Liver (tissue), 9 donors: ENCODE data around the gene DIPK1B. TPM values are rescaled to one million over a fixed set of nuclear protein-coding genes. Genes with fewer than 3 reads are reported as not detected.

Experiments used
- DNase-seq: peaks from one replicate; pipeline ENCODE4 v3.0.0-alpha.2; 2017; ENCODE audit warnings: low spot score
- H3K27ac ChIP-seq, 2 donors: one replicate each; pipeline ENCODE4 v1.7.0; 2013; ENCODE audit warnings: inconsistent platforms in 2 of 2, low read length in 2 of 2, control low read depth in 1 of 2, low read depth in 1 of 2, mild to moderate bottlenecking in 1 of 2
- H3K27me3 ChIP-seq, 4 donors: one replicate each; pipeline versions ENCODE4 v1.6.1 to v1.7.0; 2013; ENCODE audit warnings: low read length in 3 of 4, inconsistent platforms in 1 of 4, mild to moderate bottlenecking in 1 of 4, moderate library complexity in 1 of 4; ENCODE audit not compliant: control insufficient read depth in 4 of 4, insufficient read depth in 4 of 4
- H3K36me3 ChIP-seq, 4 donors: one replicate each; pipeline versions ENCODE4 v1.6.1 to v1.7.0; 2013; ENCODE audit warnings: low read length in 3 of 4, mild to moderate bottlenecking in 3 of 4, low read depth in 1 of 4, moderate library complexity in 1 of 4; ENCODE audit not compliant: control insufficient read depth in 4 of 4, insufficient read depth in 3 of 4
- H3K4me1 ChIP-seq, 4 donors: one replicate each; pipeline versions ENCODE4 v1.6.1 to v1.7.0; 2013; ENCODE audit warnings: low read length in 3 of 4, mild to moderate bottlenecking in 3 of 4, moderate library complexity in 1 of 4; ENCODE audit not compliant: control insufficient read depth in 4 of 4, insufficient read depth in 4 of 4
- H3K4me3 ChIP-seq, 3 donors: one replicate each; pipeline versions ENCODE4 v1.6.1 to v1.7.0; 2013; ENCODE audit warnings: low read length in 3 of 3, control low read depth in 1 of 3, low read depth in 1 of 3, mild to moderate bottlenecking in 1 of 3
- H3K9ac ChIP-seq, 2 donors: one replicate each; pipeline ENCODE4 v1.7.0; 2013; ENCODE audit warnings: low read length in 2 of 2, mild to moderate bottlenecking in 2 of 2, moderate library complexity in 2 of 2, control low read depth in 1 of 2, low read depth in 1 of 2
- H3K9me3 ChIP-seq, 4 donors: one replicate each; pipeline versions ENCODE4 v1.6.1 to v1.7.0; 2013; ENCODE audit warnings: low read length in 3 of 4; ENCODE audit not compliant: control insufficient read depth in 4 of 4
- EGR1 ChIP-seq, 2 donors: IDR thresholded peaks; 2 replicates each; pipeline ENCODE4 v1.6.1; 2016 to 2018; ENCODE audit warnings: antibody characterized with exemption in 2 of 2, low read depth in 2 of 2
- FOXA1 ChIP-seq: IDR thresholded peaks from 2 replicates; pipeline ENCODE4 v1.6.1; 2016; ENCODE audit warnings: antibody characterized with exemption
- FOXA2 ChIP-seq: IDR thresholded peaks from 2 replicates; pipeline ENCODE4 v1.6.1; 2016; ENCODE audit warnings: antibody characterized with exemption
- GABPA ChIP-seq, 2 donors: IDR thresholded peaks in 1 of 2; conservative IDR thresholded peaks in 1 of 2; 2 replicates each; pipeline ENCODE4 v1.6.1; 2016; ENCODE audit warnings: antibody characterized with exemption in 2 of 2, mild to moderate bottlenecking in 1 of 2, moderate library complexity in 1 of 2
- HNF4A ChIP-seq, 2 donors: conservative IDR thresholded peaks; 2 replicates each; pipeline ENCODE4 v1.6.1; 2016; ENCODE audit warnings: antibody characterized with exemption in 2 of 2, mild to moderate bottlenecking in 2 of 2
- HNF4G ChIP-seq: IDR thresholded peaks from 2 replicates; pipeline ENCODE4 v1.6.1; 2016; ENCODE audit warnings: antibody characterized with exemption
- JUND ChIP-seq, 2 donors: IDR thresholded peaks; 2 replicates each; pipeline ENCODE4 v1.6.1; 2016; ENCODE audit warnings: antibody characterized with exemption in 2 of 2
- NR2F2 ChIP-seq: IDR thresholded peaks from 2 replicates; pipeline ENCODE4 v1.6.1; 2016; ENCODE audit warnings: antibody characterized with exemption
- RAD21 ChIP-seq, 2 donors: IDR thresholded peaks; 2 replicates each; pipeline ENCODE4 v1.6.1; 2016; ENCODE audit warnings: antibody characterized with exemption in 2 of 2, mild to moderate bottlenecking in 2 of 2
- RXRA ChIP-seq, 2 donors: IDR thresholded peaks; 2 replicates each; pipeline ENCODE4 v1.6.1; 2017 to 2018; ENCODE audit warnings: antibody characterized with exemption in 2 of 2, mild to moderate bottlenecking in 1 of 2
- SP1 ChIP-seq: IDR thresholded peaks from 2 replicates; pipeline ENCODE4 v1.6.1; 2018; ENCODE audit warnings: antibody characterized with exemption, mild to moderate bottlenecking
- TAF1 ChIP-seq: conservative IDR thresholded peaks from 2 replicates; pipeline ENCODE4 v1.6.1; 2016; ENCODE audit warnings: antibody characterized with exemption, mild to moderate bottlenecking
- YY1 ChIP-seq: IDR thresholded peaks from 2 replicates; pipeline ENCODE4 v1.6.1; 2016; ENCODE audit warnings: antibody characterized with exemption, mild to moderate bottlenecking
- WGBS: extraction: QIAGEN DNeasy Blood & Tissue Kit; methylation state at CpG from one replicate; pipeline ENCODE4 v1.1.7; 2013; 5-methylcytosine and 5-hydroxymethylcytosine counted together
- polyA plus RNA-seq, 2 donors: library from polyadenylated mRNA; stranded (reverse) in 1 of 2; unstranded in 1 of 2; fragments of 200-250 nt in 1 of 2; fragments of >200 nt in 1 of 2; fragmentation: Nextera tagmentation in 1 of 2; extraction: Ambion mirVana in 1 of 2; gene quantifications; one replicate each; pipeline versions ENCODE4 v1.2.1 to v1.2.3, GENCODE V29; 2013 to 2015
- total RNA-seq, 2 donors: library from RNA; depleted of rRNA; stranded (reverse); fragments of >200 nt; gene quantifications; one replicate each; pipeline ENCODE4 v1.2.3, GENCODE V29; 2014
- TF ChIP-seq, protein P1 (sequence below): IDR thresholded peaks from 2 replicates; pipeline ENCODE4 v1.6.1; 2016; ENCODE audit warnings: antibody characterized with exemption
- TF ChIP-seq, protein P2 (sequence below): fragments of 150-350 bp; IDR thresholded peaks from 2 replicates; pipeline ENCODE4 v1.5.1; 2017; ENCODE audit warnings: improper control_type of control experiment, low read depth, low read length; ENCODE audit not compliant: missing input control
- TF ChIP-seq, protein P3 (sequence below): IDR thresholded peaks from 2 replicates; pipeline ENCODE4 v1.6.1; 2016; ENCODE audit warnings: antibody characterized with exemption
- TF ChIP-seq, protein P4 (sequence below): IDR thresholded peaks from 2 replicates; pipeline ENCODE4 v1.6.1; 2016; ENCODE audit warnings: antibody characterized with exemption
- TF ChIP-seq, protein P5 (sequence below): IDR thresholded peaks from 2 replicates; pipeline ENCODE4 v1.6.1; 2016; ENCODE audit warnings: antibody characterized with exemption, mild to moderate bottlenecking
- donor health status: healthy.
- donor health status: healthy.
- donor health status: healthy.
- donor health status: healthy.
- donor health status: healthy.

The DIPK1B gene
- total and polyA plus RNA-seq, 4 donors: 2.3 to 19.7 (median 5.2) TPM

DNA sequence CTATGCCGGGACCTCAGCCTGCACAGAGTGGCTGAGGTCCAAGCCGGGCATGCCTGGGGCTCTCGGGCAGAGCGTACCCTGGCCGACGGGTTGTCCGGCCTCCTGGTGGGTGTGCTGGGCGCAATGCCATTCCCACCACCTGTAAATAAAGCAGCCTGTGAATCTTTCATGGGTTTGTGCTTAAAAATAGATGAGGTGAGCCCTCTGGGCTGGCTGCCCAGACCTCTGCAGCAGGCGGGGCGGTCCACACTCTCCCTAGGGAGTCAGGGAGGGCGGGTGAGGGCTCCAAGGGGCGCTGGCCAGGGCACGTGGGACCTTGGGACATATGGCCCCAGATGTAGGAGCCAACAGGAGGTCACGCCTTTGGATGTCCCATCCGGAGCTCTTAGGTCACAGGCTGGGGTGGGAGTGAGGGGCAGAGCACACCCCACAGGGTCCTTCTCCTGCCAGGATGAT, 21.5 kb upstream of the DIPK1B start:
- WGBS: 40% methylated on average over 15 of the region's 15 CpGs
- Histone ChIP-seq H3K4me1 (peaks cover 26 to 73% (median 57%) of the 10 kb centered on the region in 4 donors), H3K9ac (no peak overlapping the region), H3K4me3 (no peak overlapping the region), H3K9me3 (no peaks in the 10 kb centered on the region), H3K27ac (peak overlapping the region; percentile 89 to 94), H3K27me3 (no peaks in the 10 kb centered on the region), H3K36me3 (no peaks in the 10 kb centered on the region)
- DNase-seq: no peak
- peak; percentile 12 for TF ChIP-seq HNF4G
- TF ChIP-seq RAD21 (IDR thresholded peaks at IDR 0.05): peak in 1 of 2 donors; percentile 30
- TF ChIP-seq, protein P1, sequence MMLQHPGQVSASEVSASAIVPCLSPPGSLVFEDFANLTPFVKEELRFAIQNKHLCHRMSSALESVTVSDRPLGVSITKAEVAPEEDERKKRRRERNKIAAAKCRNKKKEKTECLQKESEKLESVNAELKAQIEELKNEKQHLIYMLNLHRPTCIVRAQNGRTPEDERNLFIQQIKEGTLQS: no peak
- no peak for TF ChIP-seq TAF1
- TF ChIP-seq GABPA (IDR thresholded peaks at IDR 0.05 in 1 of 2, conservative IDR thresholded peaks at IDR 0.05 in 1 of 2): peak in 1 of 2 donors; percentile 35
- peak; percentile 27 for TF ChIP-seq NR2F2
- TF ChIP-seq, protein P2, sequence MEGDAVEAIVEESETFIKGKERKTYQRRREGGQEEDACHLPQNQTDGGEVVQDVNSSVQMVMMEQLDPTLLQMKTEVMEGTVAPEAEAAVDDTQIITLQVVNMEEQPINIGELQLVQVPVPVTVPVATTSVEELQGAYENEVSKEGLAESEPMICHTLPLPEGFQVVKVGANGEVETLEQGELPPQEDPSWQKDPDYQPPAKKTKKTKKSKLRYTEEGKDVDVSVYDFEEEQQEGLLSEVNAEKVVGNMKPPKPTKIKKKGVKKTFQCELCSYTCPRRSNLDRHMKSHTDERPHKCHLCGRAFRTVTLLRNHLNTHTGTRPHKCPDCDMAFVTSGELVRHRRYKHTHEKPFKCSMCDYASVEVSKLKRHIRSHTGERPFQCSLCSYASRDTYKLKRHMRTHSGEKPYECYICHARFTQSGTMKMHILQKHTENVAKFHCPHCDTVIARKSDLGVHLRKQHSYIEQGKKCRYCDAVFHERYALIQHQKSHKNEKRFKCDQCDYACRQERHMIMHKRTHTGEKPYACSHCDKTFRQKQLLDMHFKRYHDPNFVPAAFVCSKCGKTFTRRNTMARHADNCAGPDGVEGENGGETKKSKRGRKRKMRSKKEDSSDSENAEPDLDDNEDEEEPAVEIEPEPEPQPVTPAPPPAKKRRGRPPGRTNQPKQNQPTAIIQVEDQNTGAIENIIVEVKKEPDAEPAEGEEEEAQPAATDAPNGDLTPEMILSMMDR: no peak
- TF ChIP-seq, protein P3, sequence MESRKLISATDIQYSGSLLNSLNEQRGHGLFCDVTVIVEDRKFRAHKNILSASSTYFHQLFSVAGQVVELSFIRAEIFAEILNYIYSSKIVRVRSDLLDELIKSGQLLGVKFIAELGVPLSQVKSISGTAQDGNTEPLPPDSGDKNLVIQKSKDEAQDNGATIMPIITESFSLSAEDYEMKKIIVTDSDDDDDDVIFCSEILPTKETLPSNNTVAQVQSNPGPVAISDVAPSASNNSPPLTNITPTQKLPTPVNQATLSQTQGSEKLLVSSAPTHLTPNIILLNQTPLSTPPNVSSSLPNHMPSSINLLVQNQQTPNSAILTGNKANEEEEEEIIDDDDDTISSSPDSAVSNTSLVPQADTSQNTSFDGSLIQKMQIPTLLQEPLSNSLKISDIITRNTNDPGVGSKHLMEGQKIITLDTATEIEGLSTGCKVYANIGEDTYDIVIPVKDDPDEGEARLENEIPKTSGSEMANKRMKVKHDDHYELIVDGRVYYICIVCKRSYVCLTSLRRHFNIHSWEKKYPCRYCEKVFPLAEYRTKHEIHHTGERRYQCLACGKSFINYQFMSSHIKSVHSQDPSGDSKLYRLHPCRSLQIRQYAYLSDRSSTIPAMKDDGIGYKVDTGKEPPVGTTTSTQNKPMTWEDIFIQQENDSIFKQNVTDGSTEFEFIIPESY: peak; percentile 44
- peak; percentile 66 for TF ChIP-seq FOXA1
- peak; percentile 53 to 58 for TF ChIP-seq EGR1 (IDR thresholded peaks at IDR 0.05; ENCODE audit: low read depth in 2 of 2)
- TF ChIP-seq, protein P4, sequence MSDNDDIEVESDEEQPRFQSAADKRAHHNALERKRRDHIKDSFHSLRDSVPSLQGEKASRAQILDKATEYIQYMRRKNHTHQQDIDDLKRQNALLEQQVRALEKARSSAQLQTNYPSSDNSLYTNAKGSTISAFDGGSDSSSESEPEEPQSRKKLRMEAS: peak; percentile 53
- TF ChIP-seq FOXA2: peak; percentile 72
- TF ChIP-seq, protein P5, sequence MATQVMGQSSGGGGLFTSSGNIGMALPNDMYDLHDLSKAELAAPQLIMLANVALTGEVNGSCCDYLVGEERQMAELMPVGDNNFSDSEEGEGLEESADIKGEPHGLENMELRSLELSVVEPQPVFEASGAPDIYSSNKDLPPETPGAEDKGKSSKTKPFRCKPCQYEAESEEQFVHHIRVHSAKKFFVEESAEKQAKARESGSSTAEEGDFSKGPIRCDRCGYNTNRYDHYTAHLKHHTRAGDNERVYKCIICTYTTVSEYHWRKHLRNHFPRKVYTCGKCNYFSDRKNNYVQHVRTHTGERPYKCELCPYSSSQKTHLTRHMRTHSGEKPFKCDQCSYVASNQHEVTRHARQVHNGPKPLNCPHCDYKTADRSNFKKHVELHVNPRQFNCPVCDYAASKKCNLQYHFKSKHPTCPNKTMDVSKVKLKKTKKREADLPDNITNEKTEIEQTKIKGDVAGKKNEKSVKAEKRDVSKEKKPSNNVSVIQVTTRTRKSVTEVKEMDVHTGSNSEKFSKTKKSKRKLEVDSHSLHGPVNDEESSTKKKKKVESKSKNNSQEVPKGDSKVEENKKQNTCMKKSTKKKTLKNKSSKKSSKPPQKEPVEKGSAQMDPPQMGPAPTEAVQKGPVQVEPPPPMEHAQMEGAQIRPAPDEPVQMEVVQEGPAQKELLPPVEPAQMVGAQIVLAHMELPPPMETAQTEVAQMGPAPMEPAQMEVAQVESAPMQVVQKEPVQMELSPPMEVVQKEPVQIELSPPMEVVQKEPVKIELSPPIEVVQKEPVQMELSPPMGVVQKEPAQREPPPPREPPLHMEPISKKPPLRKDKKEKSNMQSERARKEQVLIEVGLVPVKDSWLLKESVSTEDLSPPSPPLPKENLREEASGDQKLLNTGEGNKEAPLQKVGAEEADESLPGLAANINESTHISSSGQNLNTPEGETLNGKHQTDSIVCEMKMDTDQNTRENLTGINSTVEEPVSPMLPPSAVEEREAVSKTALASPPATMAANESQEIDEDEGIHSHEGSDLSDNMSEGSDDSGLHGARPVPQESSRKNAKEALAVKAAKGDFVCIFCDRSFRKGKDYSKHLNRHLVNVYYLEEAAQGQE: peak; percentile 19
- peak; percentile 71 to 92 for TF ChIP-seq HNF4A (conservative IDR thresholded peaks at IDR 0.05)
- peak in 1 of 2 donors; percentile 49 for TF ChIP-seq JUND (IDR thresholded peaks at IDR 0.05)
- TF ChIP-seq SP1: peak; percentile 80
- TF ChIP-seq RXRA (IDR thresholded peaks at IDR 0.05): peak; percentile 66 to 87
- peak; percentile 57 for TF ChIP-seq YY1
